GM21786 (cell line): ENCODE data around the gene VAV2.

ENCODE experiments used
- ATAC-seq: cut with Tn5 transposase; IDR thresholded peaks from one replicate; pipeline ENCODE4 v1.9.1; 2021; ENCODE audit not compliant: unreplicated experiment

The VAV2 gene

DNA sequence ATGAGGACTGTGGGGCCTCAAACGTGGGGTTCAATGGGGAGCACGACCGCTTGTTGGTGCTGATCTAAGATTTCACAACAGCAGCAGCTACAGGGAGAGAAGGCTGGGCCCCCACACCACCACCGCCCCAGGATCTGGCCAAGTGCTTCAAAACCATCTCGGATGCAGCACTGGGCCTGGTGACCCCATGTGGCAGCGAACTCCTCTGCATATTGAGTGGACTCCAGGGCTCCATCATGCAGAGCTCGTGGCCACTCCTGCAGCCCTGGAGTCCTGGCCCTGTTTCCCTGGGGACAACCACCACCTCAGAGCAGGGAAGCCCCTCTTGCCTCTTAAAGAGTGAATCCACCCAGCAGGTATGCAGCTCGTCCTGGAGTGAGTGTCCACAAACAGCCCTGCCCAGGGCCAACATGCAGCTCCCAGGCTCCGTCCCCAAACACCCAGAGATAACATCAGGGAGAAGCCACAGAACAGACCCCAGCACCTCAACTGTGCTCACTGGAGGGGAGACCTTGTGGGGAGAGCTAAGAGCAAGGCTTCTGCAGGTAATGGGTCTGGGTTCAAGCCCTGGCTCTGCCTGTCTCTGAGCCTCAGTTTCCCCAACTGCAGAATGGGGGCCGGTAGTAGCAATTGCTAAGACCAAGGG is 150.8 kb downstream of the VAV2 start:
- ATAC-seq, result no peak

DNA sequence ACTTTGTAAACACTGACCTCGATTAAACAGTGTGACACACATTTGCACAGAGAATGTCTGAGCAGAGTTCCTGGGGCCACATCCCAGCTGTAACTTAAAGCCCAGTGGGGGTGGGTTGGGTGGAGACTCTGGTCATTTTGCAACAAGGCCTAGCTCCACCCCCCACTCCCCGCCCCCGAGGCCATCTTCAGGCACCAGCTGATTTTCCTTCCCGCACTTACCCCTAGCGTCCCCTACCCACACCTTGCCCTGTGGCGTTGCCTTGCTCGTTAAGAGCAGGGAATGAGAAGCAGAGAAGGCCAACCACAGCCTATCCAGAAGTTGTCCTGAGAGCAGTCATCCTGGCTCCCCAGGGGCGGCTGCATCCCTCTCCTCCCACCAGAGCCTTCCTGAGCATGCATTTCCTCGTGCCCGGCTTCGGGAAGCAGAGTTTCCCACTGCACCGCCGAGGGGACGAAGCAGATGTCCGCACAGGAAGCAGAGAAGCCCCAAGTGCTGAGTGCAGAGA is 152.2 kb downstream of the VAV2 start:
- no peak for ATAC-seq

DNA sequence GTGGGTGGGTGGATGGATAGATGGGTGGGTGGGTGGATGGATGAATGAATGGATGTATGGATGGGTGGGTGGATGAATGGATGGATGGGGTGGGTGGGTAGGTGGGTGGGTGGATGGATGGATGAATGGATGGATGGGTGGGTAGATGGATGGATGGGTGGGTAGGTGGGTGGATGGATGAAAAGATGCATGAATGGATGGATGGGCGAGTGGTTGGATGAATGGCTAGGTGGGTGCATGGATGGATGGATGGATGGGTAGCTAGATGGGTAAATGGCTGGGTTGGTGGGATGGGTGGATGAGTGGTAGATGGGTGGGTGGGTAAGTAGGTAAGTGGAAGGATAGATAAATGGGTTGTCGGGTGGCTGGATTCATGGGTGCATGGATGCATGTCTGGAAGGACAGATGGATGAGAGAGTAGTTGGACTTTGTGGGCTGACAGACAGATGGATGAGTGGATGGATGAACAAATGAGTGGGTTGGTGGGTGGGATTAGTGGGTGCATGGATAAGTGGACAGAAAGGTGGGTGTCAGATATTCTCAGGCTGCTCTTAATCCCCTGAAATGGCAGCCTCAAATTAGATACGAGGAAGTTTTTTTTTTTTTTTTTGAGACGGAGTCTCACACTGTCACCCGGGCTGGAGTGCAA is 153.1 kb downstream of the VAV2 start:
- ATAC-seq, result no peak

DNA sequence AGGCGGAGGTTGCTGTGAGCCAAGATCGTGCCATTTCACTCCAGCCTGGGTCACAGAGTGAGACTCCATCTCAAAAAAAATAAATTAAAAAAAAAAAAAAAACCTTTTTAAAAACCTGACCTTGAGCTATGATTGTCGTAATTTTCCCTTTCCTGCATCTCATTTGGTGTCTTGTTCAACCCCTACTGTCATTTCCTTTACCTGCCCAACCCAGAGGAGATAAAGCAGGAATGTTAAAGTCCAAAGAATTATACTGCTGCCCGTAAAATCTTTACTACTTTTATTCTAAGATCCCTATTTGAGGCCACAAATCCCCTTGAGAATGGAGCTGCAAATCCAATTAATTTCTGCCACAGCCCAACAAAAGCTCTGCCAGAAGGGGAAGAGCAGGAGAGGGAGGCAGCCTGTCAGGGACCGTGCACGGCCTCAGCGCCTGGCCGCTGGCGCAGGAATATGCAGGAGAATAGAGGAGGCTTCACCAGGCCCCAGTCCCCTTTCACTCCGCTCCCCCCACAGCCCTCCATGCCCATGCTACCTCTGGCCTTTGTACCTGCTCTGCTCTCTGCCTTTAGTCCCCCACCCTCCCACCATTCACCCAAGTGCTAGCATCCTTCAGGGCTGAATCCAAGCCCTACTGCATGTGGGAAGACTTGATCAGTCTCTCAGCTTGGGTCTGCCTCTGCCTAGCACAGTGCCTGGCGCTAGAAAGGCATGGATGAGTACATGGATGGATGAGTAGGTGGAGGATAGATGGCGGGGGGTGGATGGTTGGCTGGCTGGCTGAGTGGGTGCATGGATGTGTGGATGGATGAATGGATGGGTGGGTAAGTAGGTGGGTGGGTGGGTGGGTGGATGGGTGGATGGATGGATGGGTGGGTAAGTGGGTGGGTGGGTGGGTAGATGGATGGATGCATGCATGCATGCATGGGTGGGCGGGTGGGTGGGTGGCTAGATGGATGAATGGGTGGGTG is 154.2 kb downstream of the VAV2 start:
- no peak for ATAC-seq

DNA sequence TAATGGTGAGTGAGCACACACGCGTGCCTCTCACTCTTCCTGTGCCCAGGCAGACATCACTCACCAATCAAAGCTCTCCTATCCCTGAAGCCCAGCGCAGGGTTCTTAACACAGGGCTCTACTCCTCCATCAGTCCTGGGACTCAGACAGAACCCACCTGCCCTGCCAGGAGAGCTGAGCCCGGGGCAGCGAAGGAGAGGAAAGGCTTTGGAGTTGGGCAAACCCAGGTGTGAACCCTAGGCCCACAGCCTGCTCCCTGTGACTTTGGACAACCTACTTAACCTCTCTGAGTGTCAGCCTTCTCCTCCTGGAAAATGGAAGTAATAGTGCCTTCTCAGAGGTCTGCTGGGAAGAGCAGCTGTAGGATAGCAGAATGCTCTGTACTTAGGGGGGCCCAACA is 155.3 kb downstream of the VAV2 start:
- no peak for ATAC-seq

DNA sequence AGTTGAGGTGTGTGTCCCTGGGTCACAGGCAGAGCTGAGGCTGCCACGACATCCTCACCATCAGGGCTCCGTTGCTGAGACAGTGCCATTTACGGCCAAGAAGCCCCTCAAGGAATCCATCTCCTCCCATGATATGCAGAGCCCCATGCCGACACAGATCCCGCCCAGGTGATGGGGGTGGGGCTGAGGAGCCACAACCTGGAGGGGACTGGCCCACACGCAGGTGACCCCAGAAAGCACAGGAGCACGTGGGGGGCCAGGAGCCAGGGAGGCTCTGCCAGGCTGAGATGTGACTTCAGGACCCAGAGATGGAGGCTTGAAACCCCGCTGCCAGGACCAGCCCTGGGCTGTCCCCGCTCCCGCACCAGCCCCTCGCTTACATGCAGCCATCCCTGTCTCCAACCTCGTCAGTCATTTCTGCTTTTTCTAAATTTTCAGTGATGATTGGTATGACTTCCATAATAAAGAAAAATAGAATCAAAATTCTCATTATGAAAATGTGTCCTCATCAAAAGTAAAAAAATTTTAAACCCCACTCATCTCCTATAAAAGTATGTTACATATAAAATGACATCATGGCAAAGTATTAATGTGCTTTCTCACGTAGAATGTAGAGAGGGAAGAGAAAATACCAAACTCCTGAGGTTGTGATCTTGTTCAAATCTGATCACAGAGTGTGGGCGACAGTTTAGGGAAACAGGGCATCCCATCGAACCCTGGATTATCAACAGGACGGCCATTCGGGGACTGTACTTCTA is 155.9 kb downstream of the VAV2 start:
- no peak for ATAC-seq

DNA sequence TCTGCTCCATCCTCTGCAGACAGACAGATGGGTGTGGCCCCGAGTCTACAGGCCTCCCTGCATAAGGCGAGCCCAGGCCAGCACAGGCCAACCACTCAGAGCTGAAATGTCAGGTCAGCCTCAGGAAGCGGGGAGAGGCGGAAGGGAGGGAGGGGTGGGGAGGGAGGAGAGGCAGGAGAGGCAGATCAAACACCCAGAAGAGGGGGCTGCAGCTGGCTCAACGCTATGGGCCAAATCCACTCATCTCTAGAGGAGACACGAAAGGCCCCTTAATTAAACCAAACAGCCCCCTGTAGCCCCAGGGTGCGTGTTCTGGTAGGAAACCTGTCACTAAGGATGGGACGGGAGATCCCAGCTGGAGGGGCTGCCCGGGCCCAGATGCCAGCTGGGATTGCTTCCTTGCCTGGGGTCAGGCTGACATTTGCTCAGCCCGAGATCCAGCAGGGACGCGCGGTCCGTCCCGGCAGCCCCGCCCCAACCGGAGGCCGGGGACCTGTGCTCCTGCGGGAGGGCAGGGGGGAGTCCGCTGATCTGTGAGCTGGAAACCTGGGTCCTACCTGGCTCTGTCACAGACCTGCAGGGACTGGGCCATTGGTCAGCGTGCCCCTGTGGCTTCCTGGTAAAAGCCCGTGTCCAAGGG is 156.7 kb downstream of the VAV2 start:
- no peak for ATAC-seq

DNA sequence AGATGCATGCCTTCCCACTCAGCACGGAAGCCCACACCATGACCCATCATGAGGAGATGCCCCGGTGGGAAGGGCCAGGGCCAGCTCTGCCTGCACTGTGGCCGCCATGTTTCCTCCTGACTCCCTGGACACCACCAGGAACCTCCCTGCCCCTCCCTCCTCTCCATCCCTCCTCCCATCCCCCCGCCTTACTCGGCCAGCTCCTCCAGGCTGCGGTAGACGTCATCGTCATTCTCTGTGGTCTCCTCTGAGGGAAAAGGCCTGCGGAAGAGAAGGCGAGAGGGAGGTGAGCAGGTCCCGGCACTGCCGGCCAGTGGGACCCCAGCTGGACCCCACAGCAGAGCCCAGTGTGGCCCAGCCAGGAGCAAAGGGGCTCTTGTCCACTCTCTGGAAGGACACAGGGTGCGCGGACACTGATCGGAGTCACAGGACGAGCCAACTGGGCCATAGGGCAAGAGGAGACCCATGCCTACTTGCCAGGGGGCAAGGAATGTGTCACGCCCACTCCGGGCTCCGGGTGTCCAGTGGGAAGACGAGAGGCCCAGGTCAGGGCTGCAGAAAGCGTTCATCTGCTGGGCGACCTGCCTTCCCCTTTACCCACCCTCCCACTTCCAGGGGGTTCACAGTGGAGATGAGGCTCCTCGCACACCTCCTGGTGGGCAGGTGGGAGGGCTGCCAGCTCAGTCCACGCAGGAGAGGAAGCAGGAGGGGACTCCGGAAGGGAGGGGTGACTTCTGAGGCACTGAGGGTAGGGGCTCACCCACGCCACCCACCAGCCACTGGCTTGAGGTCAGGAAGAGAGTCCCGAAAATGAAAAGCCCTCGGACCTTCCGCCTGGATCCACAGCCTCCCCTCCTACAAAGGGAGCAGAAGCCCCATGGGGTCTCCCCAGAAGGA is 157.8 kb downstream of the VAV2 start:
- ATAC-seq, result no peak

DNA sequence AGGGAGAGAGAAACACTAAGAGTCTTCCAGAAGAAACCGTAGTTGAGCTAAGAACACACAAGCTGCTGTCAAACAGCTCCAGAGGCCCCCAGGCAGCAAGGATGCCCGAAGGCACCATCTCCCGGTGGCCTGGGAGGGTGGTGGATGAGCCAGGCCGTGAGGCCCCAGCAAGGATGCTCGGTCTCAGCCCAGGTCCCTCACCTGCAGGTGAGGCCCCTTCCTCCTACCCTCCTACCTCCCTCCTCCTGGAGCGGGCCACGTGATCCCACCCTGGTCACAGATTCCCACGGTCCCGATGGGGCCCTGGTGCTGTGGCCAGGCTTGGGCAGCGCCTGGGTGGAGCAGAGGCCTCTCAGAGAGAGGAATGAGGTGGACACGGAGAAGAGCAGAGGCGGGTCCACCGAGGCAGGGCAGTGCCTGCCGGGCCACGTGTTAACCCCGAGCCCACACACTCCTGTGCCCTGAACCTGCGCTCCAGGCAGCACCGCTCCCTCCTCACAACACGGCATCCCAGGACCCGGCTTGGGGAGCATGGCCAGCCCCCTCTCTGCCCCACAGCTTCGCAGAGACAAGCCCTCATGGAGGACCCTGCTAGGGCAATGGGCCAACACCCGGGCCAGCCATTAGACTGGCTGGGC is 158.6 kb downstream of the VAV2 start:
- no peak for ATAC-seq

DNA sequence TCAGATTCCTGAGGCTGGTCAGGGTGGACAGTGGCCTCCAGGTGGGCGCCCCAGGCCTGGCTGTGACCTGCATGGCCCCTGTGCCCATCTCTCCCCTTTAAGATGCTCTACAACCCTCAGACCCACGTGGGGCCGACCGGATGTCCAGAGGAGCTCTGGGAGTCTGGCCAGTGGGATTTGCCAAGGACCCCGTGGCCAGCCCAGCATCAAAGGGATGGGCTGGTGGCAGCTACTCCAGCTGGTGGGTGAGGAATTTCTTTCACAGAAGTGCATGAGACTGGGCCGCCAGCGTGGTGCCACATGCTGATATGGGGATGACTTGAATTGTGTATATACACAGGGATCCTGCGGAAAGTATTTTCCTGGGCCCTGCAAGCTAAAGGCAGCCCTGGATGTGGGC is 159.2 kb downstream of the VAV2 start:
- ATAC-seq, result no peak

DNA sequence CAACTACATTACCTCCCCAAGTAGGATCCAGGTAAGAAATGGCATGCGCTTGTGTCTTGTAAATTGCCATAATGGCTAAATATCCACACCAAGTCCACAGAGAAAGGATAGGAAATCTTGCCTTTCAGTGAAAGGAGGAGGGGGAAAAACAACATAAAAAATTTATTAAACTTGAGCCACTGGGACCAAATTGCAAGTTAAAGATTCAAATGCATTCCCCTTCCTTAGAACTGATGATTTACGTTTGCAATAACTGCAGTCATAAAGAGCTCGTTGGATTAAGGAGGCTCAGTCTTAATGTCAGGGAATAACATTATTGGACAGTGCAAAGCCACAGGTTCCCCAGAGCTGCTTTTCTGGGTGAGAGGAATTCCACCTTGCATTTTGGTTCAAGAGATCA is 161.4 kb downstream of the VAV2 start:
- ATAC-seq, result no peak

DNA sequence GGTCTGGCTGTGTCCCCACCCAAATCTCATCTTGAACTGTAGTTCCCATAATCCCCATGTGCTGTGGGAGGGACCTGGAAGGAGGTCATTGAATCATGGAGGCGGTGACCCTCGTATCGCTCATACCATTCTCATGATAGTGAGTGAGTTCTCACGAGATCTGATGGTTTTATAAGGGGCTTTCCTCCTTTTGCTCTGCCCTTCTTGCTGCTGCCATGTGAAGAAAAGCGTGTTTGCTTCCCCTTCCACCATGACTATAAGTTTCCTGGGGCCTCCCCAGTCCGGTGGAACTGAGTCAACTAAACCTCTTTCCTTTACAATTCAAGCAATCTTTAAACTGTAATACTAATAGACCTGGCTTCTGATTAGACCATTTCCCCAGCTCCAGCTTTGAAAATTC is 161.8 kb downstream of the VAV2 start:
- ATAC-seq, result no peak

DNA sequence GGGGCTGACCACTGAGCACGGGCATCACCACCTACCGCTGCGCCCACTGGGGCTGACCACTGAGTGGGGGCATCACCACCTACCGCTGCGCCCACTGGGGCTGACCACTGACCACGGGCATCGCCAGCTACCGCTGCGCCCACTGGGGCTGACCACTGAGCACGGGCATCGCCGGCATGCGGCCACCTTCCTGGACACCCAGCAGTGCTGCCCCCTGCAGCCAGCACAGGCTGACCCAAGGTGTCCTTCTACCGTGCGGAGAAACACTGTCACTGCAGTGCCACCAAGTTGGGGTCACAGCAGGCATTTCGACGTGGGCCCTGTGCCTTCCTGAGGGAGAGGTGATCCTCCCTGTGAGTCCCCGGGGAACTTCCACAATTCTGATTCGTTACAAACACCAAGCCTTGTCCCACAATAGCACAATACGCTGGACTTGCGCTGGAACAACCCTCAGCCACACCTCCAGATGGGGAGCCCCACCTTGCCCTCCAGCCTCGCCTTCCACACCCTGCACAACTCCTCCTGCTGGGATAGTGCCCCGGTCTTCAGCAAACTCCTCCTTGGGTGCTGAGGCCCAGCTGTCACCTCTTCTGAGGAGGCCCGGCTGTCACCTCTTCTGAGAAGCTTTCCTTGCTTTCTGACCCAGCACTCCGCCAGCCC is 163.7 kb downstream of the VAV2 start:
- no peak for ATAC-seq

DNA sequence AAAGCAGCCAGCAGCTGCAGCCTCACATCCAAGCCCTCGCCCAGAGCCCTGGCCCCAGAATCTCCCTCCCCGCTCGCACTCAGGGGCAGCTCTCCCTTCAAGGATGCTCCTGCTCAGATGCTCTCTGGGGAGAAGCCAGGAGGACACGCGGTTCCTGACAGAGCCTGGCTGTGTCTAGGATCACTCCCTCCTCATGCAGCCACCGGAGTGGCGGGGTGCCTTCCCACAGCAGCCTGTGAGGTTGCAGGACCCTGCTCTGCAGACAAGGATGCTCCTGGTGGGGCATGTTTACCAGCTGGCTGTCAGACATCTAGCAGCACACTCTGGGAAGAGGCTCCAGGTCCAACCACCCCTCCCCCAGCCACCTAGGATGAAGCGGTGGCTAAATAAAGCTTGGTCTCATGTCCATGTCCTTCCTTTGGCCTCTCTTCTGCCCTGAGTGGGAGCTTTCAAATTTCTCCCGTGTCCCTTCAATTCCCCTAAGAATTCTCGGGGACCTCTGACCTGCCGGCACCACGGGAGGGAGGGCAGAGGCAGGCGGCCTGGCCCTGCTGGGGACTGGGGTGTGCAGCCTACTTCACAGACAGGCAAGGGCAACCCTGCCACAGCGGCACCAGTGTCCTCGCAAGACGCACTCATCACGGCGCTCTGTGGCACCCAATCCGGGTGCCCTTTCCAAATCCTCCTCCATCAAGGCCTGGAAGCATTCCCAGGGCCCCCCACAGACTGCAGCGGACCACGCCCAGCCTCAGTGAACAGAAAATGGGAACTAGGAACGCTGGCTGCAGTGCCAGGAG is 165.6 kb downstream of the VAV2 start:
- no peak for ATAC-seq

DNA sequence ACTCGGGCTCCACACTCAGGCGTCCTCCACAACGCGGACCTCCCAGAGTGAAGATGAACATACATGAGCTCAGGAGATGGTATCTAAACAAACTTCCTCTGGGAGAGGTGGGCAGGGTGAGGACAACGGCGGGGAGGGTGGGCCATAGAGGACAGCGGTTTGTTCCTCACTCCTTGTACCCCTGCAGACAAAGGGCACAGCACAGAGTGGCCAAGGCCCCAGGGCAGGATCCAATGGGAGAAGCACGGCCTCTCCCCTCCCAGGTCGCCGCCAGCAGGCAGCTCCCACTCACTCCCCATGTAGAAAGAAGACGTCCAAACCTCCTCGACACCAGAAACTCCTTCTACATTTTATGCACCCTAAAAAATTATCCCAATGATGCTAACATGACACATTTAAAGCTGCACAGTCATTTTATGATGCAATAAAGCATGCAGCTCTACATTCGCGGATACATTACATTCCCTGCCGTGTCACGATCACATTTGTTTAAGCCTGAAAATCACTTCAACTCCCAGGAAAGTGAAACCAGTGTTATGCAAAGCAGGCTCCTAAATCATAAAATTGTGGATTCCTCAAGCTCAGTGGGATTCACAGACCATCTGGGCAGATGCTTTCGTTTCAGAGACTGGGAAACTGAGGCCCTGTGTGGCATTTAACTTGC is 166.4 kb downstream of the VAV2 start:
- no peak for ATAC-seq

DNA sequence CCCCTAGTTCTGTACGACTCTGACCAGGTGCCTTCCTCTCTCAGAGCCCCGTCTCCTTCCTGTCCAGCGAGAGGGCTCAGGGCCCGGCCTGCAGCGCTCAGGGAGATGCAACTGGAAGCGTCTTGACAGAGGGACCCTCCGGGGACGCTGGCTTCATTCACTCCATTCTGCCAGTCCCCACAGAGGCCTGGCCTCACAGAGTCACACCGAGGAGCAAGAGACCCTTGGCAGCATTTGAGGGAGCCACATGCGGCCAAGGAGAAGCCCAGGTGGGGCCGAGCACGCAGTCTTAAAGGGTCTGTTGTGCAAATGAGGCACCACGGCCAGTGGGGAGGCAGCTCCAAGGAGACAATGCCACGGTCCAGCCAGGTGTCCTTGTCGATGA is 167.3 kb downstream of the VAV2 start:
- no peak for ATAC-seq

DNA sequence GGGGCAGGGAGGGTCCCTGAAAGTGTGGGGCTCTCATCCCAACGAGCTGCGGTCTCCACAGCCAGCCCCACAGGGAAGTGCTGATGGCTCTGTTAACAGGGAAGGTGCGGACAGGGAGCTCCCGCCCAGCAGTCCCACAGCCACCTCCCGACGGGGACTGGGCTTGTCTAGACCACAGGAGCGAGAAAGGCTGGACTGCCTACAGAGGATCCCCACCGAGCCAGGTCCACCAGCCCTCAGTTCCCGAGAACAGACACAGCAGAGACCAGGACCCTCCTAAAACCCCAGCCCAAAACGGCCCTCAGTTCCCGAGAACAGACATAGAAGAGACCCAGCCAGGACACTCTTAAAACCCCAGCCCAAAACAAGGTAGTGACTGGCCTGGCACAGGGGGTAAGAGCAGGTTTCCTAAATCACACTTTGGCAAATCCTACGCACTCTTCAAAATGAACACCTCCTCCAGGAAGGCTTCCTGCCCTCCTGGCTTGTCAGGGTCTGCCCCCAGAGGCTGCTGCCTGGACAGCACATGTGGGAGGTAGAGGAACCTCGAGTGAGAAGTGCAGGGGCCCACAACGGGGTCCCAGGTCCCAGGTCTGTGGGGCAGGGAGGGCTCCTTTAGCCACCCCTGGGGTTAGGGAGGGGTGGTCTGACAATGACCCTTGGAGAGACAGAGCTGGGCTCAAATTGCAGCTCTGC is 167.9 kb downstream of the VAV2 start:
- no peak for ATAC-seq
